ENCODE measurements around the gene EIF2S1. TPM values are rescaled to one million over a fixed set of nuclear protein-coding genes. Genes with fewer than 3 reads are reported as not detected.
A peak's percentile ranks its signal among the peaks of the same experiment; 100 is the strongest.

The EIF2S1 gene
- total RNA-seq, 2 experiments from 2014 or later: 136 to 150 TPM

- peaks cover 31% of the 10 kb centered on the region for H3K27me3 Mint-ChIP-seq (ENCODE audit: low read depth)
- peaks cover 7% of the 10 kb centered on the region for H3K4me1 Mint-ChIP-seq (ENCODE audit: low read depth)
- ChIA-PET POLR2A (interaction anchor here (0.8 kb wide), 1 partner anchor 173 kb away, joined by 4 read pairs; the partner anchor contains the start of gene PIGH), CTCF (interaction anchor here (0.7 to 9.7 kb wide), 51 partner anchors 9 to 280 kb away, joined by 3 to 177 read pairs (median 5); partner anchors contain the start of genes PIGH, PLEKHH1 and TMEM229B)
- ATAC-seq (peak; percentile 85), DNase-seq (peak; percentile 81)
- H3K4me3 Mint-ChIP-seq: no peak overlapping the region
- no peaks in the 10 kb centered on the region for H3K9me3 Mint-ChIP-seq (ENCODE audit: insufficient read depth)
- H3K36me3 Mint-ChIP-seq (ENCODE audit: low read depth): no peaks in the 10 kb centered on the region
- no peak overlapping the region for H3K27ac Mint-ChIP-seq
Observed at GRCh38 chr14:67426983-67427606, 67.0 kb downstream of the EIF2S1 start.

GRCh38 chr14:67428501-67429031 lies 68.4 kb downstream of the EIF2S1 start:
- Mint-ChIP-seq H3K9me3 (ENCODE audit: insufficient read depth) (no peaks in the 10 kb centered on the region), H3K4me3 (no peak overlapping the region), H3K4me1 (ENCODE audit: low read depth) (peaks cover 2% of the 10 kb centered on the region), H3K36me3 (ENCODE audit: low read depth) (no peaks in the 10 kb centered on the region), H3K27ac (no peak overlapping the region), H3K27me3 (ENCODE audit: low read depth) (peaks cover 27% of the 10 kb centered on the region)
- POLR2A ChIA-PET: interaction anchor here (1.3 kb wide), 1 partner anchor 143 kb away, joined by 6 read pairs; no protein-coding TSS in a partner anchor
- ATAC-seq (no peak), DNase-seq (no peak)
- CTCF ChIA-PET: interaction anchor here (1.1 to 9.7 kb wide), 21 partner anchors 11 to 276 kb away, joined by 3 to 177 read pairs (median 7); partner anchors contain the start of genes PIGH and PLEKHH1

- no peak overlapping the region for H3K27ac Mint-ChIP-seq
- H3K4me3 Mint-ChIP-seq: no peak overlapping the region
- POLR2A ChIA-PET: no interaction called here
- CTCF ChIA-PET: interaction anchor here (1.8 to 9.7 kb wide), 2 partner anchors 142 to 274 kb away, joined by 7 to 177 read pairs; no protein-coding TSS in a partner anchor
- H3K4me1 Mint-ChIP-seq (ENCODE audit: low read depth): no peaks in the 10 kb centered on the region
- DNase-seq (no peak), ATAC-seq (no peak)
- no peaks in the 10 kb centered on the region for H3K9me3 Mint-ChIP-seq (ENCODE audit: insufficient read depth)
- no peaks in the 10 kb centered on the region for H3K36me3 Mint-ChIP-seq (ENCODE audit: low read depth)
- H3K27me3 Mint-ChIP-seq (ENCODE audit: low read depth): peaks cover 31% of the 10 kb centered on the region
Observed at GRCh38 chr14:67429510-67430205, 69.5 kb downstream of the EIF2S1 start.

- peaks cover 25% of the 10 kb centered on the region for H3K27me3 Mint-ChIP-seq (ENCODE audit: low read depth)
- CTCF ChIA-PET: interaction anchor here (1.2 to 9.7 kb wide), 2 partner anchors 12 to 139 kb away, joined by 3 to 177 read pairs; no protein-coding TSS in a partner anchor
- H3K36me3 Mint-ChIP-seq (ENCODE audit: low read depth): no peaks in the 10 kb centered on the region
- no peak for ATAC-seq
- no peak overlapping the region for H3K27ac Mint-ChIP-seq
- DNase-seq: no peak
- no peak overlapping the region for H3K4me3 Mint-ChIP-seq
- POLR2A ChIA-PET: no interaction called here
- H3K9me3 Mint-ChIP-seq (ENCODE audit: insufficient read depth): no peaks in the 10 kb centered on the region
- no peaks in the 10 kb centered on the region for H3K4me1 Mint-ChIP-seq (ENCODE audit: low read depth)
Observed at GRCh38 chr14:67432050-67432564, 72.0 kb downstream of the EIF2S1 start.

GRCh38 chr14:67435603-67436002 lies 75.5 kb downstream of the EIF2S1 start:
- ATAC-seq: no peak
- H3K27ac Mint-ChIP-seq: no peak overlapping the region
- no peak overlapping the region for H3K4me3 Mint-ChIP-seq
- ChIA-PET POLR2A (no interaction called here), CTCF (interaction anchor here (2.1 to 2.2 kb wide), 2 partner anchors 8 to 269 kb away, joined by 6 to 9 read pairs; no protein-coding TSS in a partner anchor)
- H3K36me3 Mint-ChIP-seq (ENCODE audit: low read depth): no peaks in the 10 kb centered on the region
- H3K27me3 Mint-ChIP-seq (ENCODE audit: low read depth): peaks cover 27% of the 10 kb centered on the region
- no peak for DNase-seq
- H3K4me1 Mint-ChIP-seq (ENCODE audit: low read depth): no peaks in the 10 kb centered on the region
- H3K9me3 Mint-ChIP-seq (ENCODE audit: insufficient read depth): no peaks in the 10 kb centered on the region

Other genes with a start within 250 kb of the EIF2S1 start
- gene GARIN2, start 170.9 kb upstream of the EIF2S1 start, total RNA-seq: not detected
- 1 to 10 TPM; 5.1 to 5.5 TPM for gene PALS1, start 118.9 kb upstream of the EIF2S1 start, total RNA-seq
- gene ATP6V1D, start 524 bp upstream of the EIF2S1 start, total RNA-seq: 10 to 100 TPM; 36.5 to 43.6 TPM
- not detected for gene PLEK2, start 51.8 kb downstream of the EIF2S1 start, total RNA-seq
- 1 to 10 TPM; 9.9 to 10.0 TPM for gene TMEM229B, start 128.4 kb downstream of the EIF2S1 start, total RNA-seq
- gene PLEKHH1, start 173.0 kb downstream of the EIF2S1 start, total RNA-seq: under 1 TPM; 0.42 to 0.99 TPM
- 10 to 100 TPM; 14.8 to 17.5 TPM for gene PIGH, start 239.9 kb downstream of the EIF2S1 start, total RNA-seq

All from activated CD8-positive, alpha-beta T cell treated with anti-CD3 and anti-CD28 coated beads, Interleukin-2, amount 10 ng/mL, durations not matched to agents 7 days and 5 days (primary cell).